Breast epithelium (tissue), 3 donors: ENCODE results near the gene LRRC32.

Source experiments
- CTCF ChIP-seq, 3 donors: fragments of 450-650 bp; IDR thresholded peaks; one replicate each; pipeline ENCODE4 v1.5.1; 2016 to 2017; ENCODE audit warnings: antibody characterized with exemption in 3 of 3, mild to moderate bottlenecking in 3 of 3, moderate library complexity in 3 of 3
- POLR2A ChIP-seq: fragments of 450-650 bp; IDR thresholded peaks from one replicate; pipeline ENCODE4 v1.6.1; 2016; ENCODE audit warnings: antibody characterized with exemption, mild to moderate bottlenecking, moderate library complexity
- POLR2AphosphoS5 ChIP-seq, 3 donors: sonication (generic); formaldehyde crosslinking; IDR thresholded peaks; one replicate each; pipeline ENCODE4 v1.6.1; 2017; ENCODE audit warnings: antibody characterized with exemption in 3 of 3

- TF ChIP-seq POLR2A: no peak
- no peak for TF ChIP-seq CTCF (IDR thresholded peaks at IDR 0.05)
- no peak for TF ChIP-seq POLR2AphosphoS5 (IDR thresholded peaks at IDR 0.05)
Measured at GRCh38 chr11:76671626-76672309, 1.2 kb upstream of the LRRC32 start.
